NCI-H69 (cell line): ENCODE results near the gene LPCAT1.

Experiments
- DNase-seq: peaks from one replicate; lab custom pipeline; 2025; lab: John Stamatoyannopoulos, UW

The LPCAT1 gene

GRCh38 chr5:1444361-1445189 lies 79.2 kb downstream of the LPCAT1 start:
- peak; percentile 57 for DNase-seq

GRCh38 chr5:1443991-1444360 lies 79.8 kb downstream of the LPCAT1 start:
- no peak for DNase-seq

GRCh38 chr5:1443171-1443570 lies 80.6 kb downstream of the LPCAT1 start:
- no peak for DNase-seq

GRCh38 chr5:1442222-1443145 lies 81.3 kb downstream of the LPCAT1 start:
- DNase-seq: no peak

GRCh38 chr5:1441166-1441865 lies 82.4 kb downstream of the LPCAT1 start:
- DNase-seq: no peak

- no peak for DNase-seq
Observed at GRCh38 chr5:1440098-1440493, 83.7 kb downstream of the LPCAT1 start.

- DNase-seq: no peak
Observed at GRCh38 chr5:1439388-1440097, 84.2 kb downstream of the LPCAT1 start.

- no peak for DNase-seq
Observed at GRCh38 chr5:1438871-1439270, 84.9 kb downstream of the LPCAT1 start.

- DNase-seq: no peak
Observed at GRCh38 chr5:1437876-1438559, 85.7 kb downstream of the LPCAT1 start.

GRCh38 chr5:1437226-1437829 lies 86.4 kb downstream of the LPCAT1 start:
- DNase-seq: peak; percentile 85

GRCh38 chr5:1436681-1437080 lies 87.1 kb downstream of the LPCAT1 start:
- DNase-seq: no peak

GRCh38 chr5:1436036-1436435 lies 87.7 kb downstream of the LPCAT1 start:
- no peak for DNase-seq

- DNase-seq: no peak
Observed at GRCh38 chr5:1435369-1435768, 88.4 kb downstream of the LPCAT1 start.

- no peak for DNase-seq
Observed at GRCh38 chr5:1432296-1432695, 91.5 kb downstream of the LPCAT1 start.

- DNase-seq: no peak
Observed at GRCh38 chr5:1431896-1432295, 91.9 kb downstream of the LPCAT1 start.

- no peak for DNase-seq
Observed at GRCh38 chr5:1431021-1431811, 92.5 kb downstream of the LPCAT1 start.

- DNase-seq: no peak
Observed at GRCh38 chr5:1430121-1430795, 93.5 kb downstream of the LPCAT1 start.

- peak; percentile 52 for DNase-seq
Observed at GRCh38 chr5:1429496-1429895, 94.3 kb downstream of the LPCAT1 start.

- peak; percentile 85 for DNase-seq
Observed at GRCh38 chr5:1429066-1429465, 94.7 kb downstream of the LPCAT1 start.
